ENCODE data around the gene CALM1. TPM values are rescaled to one million over a fixed set of nuclear protein-coding genes. Genes with fewer than 3 reads are reported as not detected.
"Not testable (repeated sequence)": the region's sequence is repeated elsewhere in the genome, so short reads cannot be mapped to it uniquely, and the experiment has no call there.

The CALM1 gene
- total RNA-seq, 1 donor from 2014 or later = 347 TPM

DNA sequence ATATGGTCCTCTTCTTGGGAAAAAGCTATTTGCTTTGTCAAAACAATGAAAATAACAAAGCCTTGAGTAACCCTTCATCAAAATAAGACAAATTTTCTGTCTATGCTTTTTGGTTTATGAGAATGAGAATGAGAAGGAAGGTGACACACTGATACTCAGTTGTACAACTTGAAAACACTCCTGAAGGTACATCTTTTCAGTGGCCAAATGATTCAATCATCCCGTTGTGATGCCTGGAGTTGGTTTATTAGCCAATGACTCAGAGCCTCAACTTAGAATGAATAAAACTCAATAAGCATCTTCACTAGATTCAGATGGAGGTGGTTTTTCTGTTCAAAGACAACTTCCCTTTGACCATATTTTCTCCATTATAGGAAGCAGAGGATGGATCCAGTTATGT, 7.8 kb upstream of the CALM1 start:
- H3K27ac ChIP-seq (ENCODE audit: low read depth, low read length) = no peak overlapping the region

DNA sequence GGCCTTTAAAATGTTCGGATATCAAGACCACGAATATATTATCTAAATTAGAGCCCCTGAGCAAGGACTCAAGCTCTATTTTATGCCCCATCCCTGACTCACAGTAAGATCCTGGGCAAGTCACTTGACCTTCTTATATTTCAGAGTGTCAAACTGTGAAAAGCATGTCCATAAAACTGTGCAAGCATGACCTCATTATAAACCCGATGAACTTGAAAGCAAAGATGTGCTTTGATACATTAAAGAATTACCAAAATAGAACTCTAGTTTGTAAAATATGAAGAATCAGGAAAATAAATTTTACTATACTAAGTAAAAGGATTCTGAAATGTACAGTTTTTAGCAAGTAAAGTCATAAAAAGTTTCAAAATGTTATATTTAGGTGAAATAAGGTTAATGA, 2.9 kb upstream of the CALM1 start:
- Histone ChIP-seq H3K36me3 (ENCODE audit: insufficient read depth, low read length) (no peaks in the 10 kb centered on the region), H4K20me1 (ENCODE audit: insufficient read depth, low read length) (peaks cover 12% of the 10 kb centered on the region), H3K79me2 (ENCODE audit: insufficient read depth, low read length) (peaks cover 15% of the 10 kb centered on the region), H3K4me1 (ENCODE audit: insufficient read depth, low read length) (peaks cover 2% of the 10 kb centered on the region), H3K4me2 (ENCODE audit: low read length) (no peak overlapping the region), H3K4me3 (ENCODE audit: insufficient read depth, low read depth, low read length) (no peak overlapping the region), H3K9ac (ENCODE audit: low read length) (no peak overlapping the region), H3K9me3 (ENCODE audit: insufficient read depth, low read depth, low read length) (no peaks in the 10 kb centered on the region), H3K27ac (ENCODE audit: low read depth, low read length) (no peak overlapping the region), H2AFZ (ENCODE audit: low read depth, low read length) (no peak overlapping the region), H3K27me3 (ENCODE audit: insufficient read depth, low read length) (no peaks in the 10 kb centered on the region)
- no peaks in the 10 kb centered on the region for H3K36me3 Mint-ChIP-seq (ENCODE audit: low read depth, unreplicated experiment)
- DNase-seq (ENCODE audit: low read depth) (no peak), FAIRE-seq (no peak)
- no peak overlapping the region for H3K27ac Mint-ChIP-seq (ENCODE audit: unreplicated experiment)
- H3K4me3 Mint-ChIP-seq (ENCODE audit: unreplicated experiment) = no peak overlapping the region
- H3K9me3 Mint-ChIP-seq (ENCODE audit: unreplicated experiment) = no peaks in the 10 kb centered on the region
- H3K27me3 Mint-ChIP-seq (ENCODE audit: low read depth, unreplicated experiment) = no peaks in the 10 kb centered on the region
- no peak for TF ChIP-seq CTCF (IDR thresholded peaks at IDR 0.05; ENCODE audit: insufficient read depth, low read depth, low read length)
- TF ChIP-seq EZH2 (IDR thresholded peaks at IDR 0.05; ENCODE audit: insufficient read depth, low read length) = no peak
- H3K4me1 Mint-ChIP-seq (ENCODE audit: low read depth, unreplicated experiment) = peaks cover 4% of the 10 kb centered on the region

More for the DNA sequence above, 7.8 kb upstream of the CALM1 start:
- no peaks in the 10 kb centered on the region for H3K9me3 ChIP-seq (ENCODE audit: insufficient read depth, low read depth, low read length)
- peak overlapping the region; percentile 0 for H3K4me2 ChIP-seq (ENCODE audit: low read length)
- no peaks in the 10 kb centered on the region for H3K36me3 ChIP-seq (ENCODE audit: insufficient read depth, low read length)
- H4K20me1 ChIP-seq (ENCODE audit: insufficient read depth, low read length) = no peaks in the 10 kb centered on the region
- DNase-seq (ENCODE audit: low read depth) (no peak), FAIRE-seq (no peak)
- no peak overlapping the region for H3K9ac ChIP-seq (ENCODE audit: low read length)
- no peaks in the 10 kb centered on the region for H3K9me3 Mint-ChIP-seq (ENCODE audit: unreplicated experiment)
- no peak overlapping the region for H3K4me3 Mint-ChIP-seq (ENCODE audit: unreplicated experiment)
- no peaks in the 10 kb centered on the region for H3K27me3 ChIP-seq (ENCODE audit: insufficient read depth, low read length)
- H2AFZ ChIP-seq (ENCODE audit: low read depth, low read length) = no peak overlapping the region
- H3K27me3 Mint-ChIP-seq (ENCODE audit: low read depth, unreplicated experiment) = no peaks in the 10 kb centered on the region
- peaks cover 10% of the 10 kb centered on the region for H3K4me1 Mint-ChIP-seq (ENCODE audit: low read depth, unreplicated experiment)
- TF ChIP-seq CTCF (IDR thresholded peaks at IDR 0.05; ENCODE audit: insufficient read depth, low read depth, low read length) (no peak), EZH2 (IDR thresholded peaks at IDR 0.05; ENCODE audit: insufficient read depth, low read length) (no peak)
- H3K27ac Mint-ChIP-seq (ENCODE audit: unreplicated experiment) = no peak overlapping the region
- H3K4me1 ChIP-seq (ENCODE audit: insufficient read depth, low read length) = peaks cover 17% of the 10 kb centered on the region
- H3K4me3 ChIP-seq (ENCODE audit: insufficient read depth, low read depth, low read length) = no peak overlapping the region
- no peaks in the 10 kb centered on the region for H3K36me3 Mint-ChIP-seq (ENCODE audit: low read depth, unreplicated experiment)
- no peaks in the 10 kb centered on the region for H3K79me2 ChIP-seq (ENCODE audit: insufficient read depth, low read length)

GRCh38 chr14:90394782-90395181, 2.0 kb upstream of the CALM1 start:
- H3K4me3 ChIP-seq (ENCODE audit: insufficient read depth, low read depth, low read length); H3K4me3 Mint-ChIP-seq (ENCODE audit: unreplicated experiment); H3K27me3 ChIP-seq (ENCODE audit: insufficient read depth, low read length); FAIRE-seq; H3K4me1 ChIP-seq (ENCODE audit: insufficient read depth, low read length); H3K9me3 Mint-ChIP-seq (ENCODE audit: unreplicated experiment); H3K27ac ChIP-seq (ENCODE audit: low read depth, low read length); H3K27ac Mint-ChIP-seq (ENCODE audit: unreplicated experiment); H3K36me3 Mint-ChIP-seq (ENCODE audit: low read depth, unreplicated experiment); H3K9me3 ChIP-seq (ENCODE audit: insufficient read depth, low read depth, low read length); H3K27me3 Mint-ChIP-seq (ENCODE audit: low read depth, unreplicated experiment); H2AFZ ChIP-seq (ENCODE audit: low read depth, low read length); H3K4me2 ChIP-seq (ENCODE audit: low read length); H3K4me1 Mint-ChIP-seq (ENCODE audit: low read depth, unreplicated experiment); H3K36me3 ChIP-seq (ENCODE audit: insufficient read depth, low read length); DNase-seq (ENCODE audit: low read depth); H3K9ac ChIP-seq (ENCODE audit: low read length): not testable (repeated sequence)
- H3K79me2 ChIP-seq (ENCODE audit: insufficient read depth, low read length) = peaks cover 23% of the 10 kb centered on the region
- peaks cover 20% of the 10 kb centered on the region for H4K20me1 ChIP-seq (ENCODE audit: insufficient read depth, low read length)

All from astrocyte (in vitro differentiated cells and primary cell).